Smooth muscle cell (in vitro differentiated cells): ENCODE data around the gene NTMT1. TPM values are rescaled to one million over a fixed set of nuclear protein-coding genes. Genes with fewer than 3 reads are reported as not detected.

Experiments
- DNase-seq: peaks from one replicate; lab custom pipeline; 2025; ENCODE audit not compliant: unreplicated experiment; lab: John Stamatoyannopoulos, UW
- H2AFZ ChIP-seq: fragments of 200-600 bp; sonication (generic); 2 replicates; pipeline ENCODE4 v1.6.0; 2016; ENCODE audit warnings: antibody characterized with exemption, low read depth, mild to moderate bottlenecking
- H3F3A ChIP-seq: fragments of 200-600 bp; sonication (generic); 2 replicates; pipeline ENCODE4 v1.6.0; 2017; ENCODE audit warnings: antibody characterized with exemption, low read depth
- H3K27ac ChIP-seq: fragments of 200-600 bp; sonication (generic); 2 replicates; pipeline ENCODE4 v1.5.1; 2016; ENCODE audit warnings: low read depth, mild to moderate bottlenecking
- H3K27me3 ChIP-seq: fragments of 200-600 bp; sonication (generic); 2 replicates; pipeline ENCODE4 v1.6.1; 2016; ENCODE audit warnings: low read depth, mild to moderate bottlenecking
- H3K36me3 ChIP-seq: fragments of 200-600 bp; sonication (generic); 2 replicates; pipeline ENCODE4 v1.5.1; 2016; ENCODE audit warnings: low read depth
- H3K4me1 ChIP-seq: fragments of 200-600 bp; sonication (generic); 2 replicates; pipeline ENCODE4 v1.5.1; 2016; ENCODE audit warnings: low read depth
- H3K4me2 ChIP-seq: fragments of 200-600 bp; sonication (generic); 2 replicates; pipeline ENCODE4 v1.6.0; 2016; ENCODE audit warnings: mild to moderate bottlenecking
- H3K4me3 ChIP-seq: fragments of 200-600 bp; sonication (generic); 2 replicates; pipeline ENCODE4 v1.5.1; 2016; ENCODE audit warnings: mild to moderate bottlenecking
- H3K79me2 ChIP-seq: fragments of 200-600 bp; sonication (generic); 2 replicates; pipeline ENCODE4 v1.6.0; 2016; ENCODE audit warnings: low read depth, mild to moderate bottlenecking
- H3K9ac ChIP-seq: fragments of 200-600 bp; sonication (generic); 2 replicates; pipeline ENCODE4 v1.6.0; 2016; ENCODE audit warnings: low read depth
- H3K9me3 ChIP-seq: fragments of 200-600 bp; sonication (generic); replicated peaks from 2 replicates; pipeline ENCODE4 v1.5.1; 2016; ENCODE audit warnings: low read depth
- H4K20me1 ChIP-seq: fragments of 200-600 bp; sonication (generic); 2 replicates; pipeline ENCODE4 v1.6.0; 2016; ENCODE audit warnings: low read depth
- CTCF ChIP-seq: fragments of 200-600 bp; sonication (generic); IDR thresholded peaks from 2 replicates; pipeline ENCODE4 v1.5.1; 2017; ENCODE audit warnings: borderline replicate concordance, mild to moderate bottlenecking, antibody characterized with exemption; ENCODE audit not compliant: insufficient read depth, poor library complexity, severe bottlenecking
- WGBS: methylation state at CpG from one replicate; pipeline ENCODE4 v1.1.7; 2016; ENCODE audit warnings: low lambda C conversion rate; 5-methylcytosine and 5-hydroxymethylcytosine counted together
- polyA plus RNA-seq: library from polyadenylated mRNA; unstranded; fragments of >200 nt; fragmentation: Nextera tagmentation; extraction: Ambion mirVana; gene quantifications from 2 replicates; pipeline ENCODE4 v1.2.1, GENCODE V29; 2016
- total RNA-seq: library from RNA; depleted of rRNA; stranded (reverse); fragments of >200 nt; gene quantifications from 2 replicates; pipeline ENCODE4 v1.2.3, GENCODE V29; 2014

NTMT1 gene
- total and polyA plus RNA-seq, 2 experiments from 2014 or later = 42.9 to 118 TPM

GRCh38 chr9:129604766-129605163 lies 21.2 kb upstream of the NTMT1 start:
- no peak overlapping the region for H3K4me2 ChIP-seq
- H3K27me3 ChIP-seq = no peaks in the 10 kb centered on the region
- H3K79me2 ChIP-seq = no peaks in the 10 kb centered on the region
- TF ChIP-seq CTCF = no peak
- peaks cover 8% of the 10 kb centered on the region for H3K4me1 ChIP-seq
- no peak overlapping the region for H3K9ac ChIP-seq
- H3K27ac ChIP-seq = no peak overlapping the region
- H3K9me3 ChIP-seq = no peaks in the 10 kb centered on the region
- H2AFZ ChIP-seq = no peak overlapping the region
- 89% methylated on average over 8 of the region's 8 CpGs for WGBS
- no peak overlapping the region for H3K4me3 ChIP-seq
- no peaks in the 10 kb centered on the region for H3K36me3 ChIP-seq
- peaks cover 21% of the 10 kb centered on the region for H3F3A ChIP-seq
- no peaks in the 10 kb centered on the region for H4K20me1 ChIP-seq
- DNase-seq = no peak

GRCh38 chr9:129606161-129607026 lies 19.6 kb upstream of the NTMT1 start:
- H4K20me1 ChIP-seq = no peaks in the 10 kb centered on the region
- H3K9me3 ChIP-seq = no peaks in the 10 kb centered on the region
- no peaks in the 10 kb centered on the region for H3K36me3 ChIP-seq
- H3K4me1 ChIP-seq = peaks cover 13% of the 10 kb centered on the region
- no peaks in the 10 kb centered on the region for H3K27me3 ChIP-seq
- no peak for TF ChIP-seq CTCF
- H3K9ac ChIP-seq = no peak overlapping the region
- 74% methylated on average over 15 of the region's 15 CpGs for WGBS
- no peaks in the 10 kb centered on the region for H3K79me2 ChIP-seq
- H3F3A ChIP-seq = peaks cover 21% of the 10 kb centered on the region
- no peak overlapping the region for H3K4me3 ChIP-seq
- H2AFZ ChIP-seq = no peak overlapping the region
- H3K27ac ChIP-seq = peak overlapping the region; percentile 31
- no peak for DNase-seq
- H3K4me2 ChIP-seq = no peak overlapping the region

GRCh38 chr9:129607027-129607387 lies 19.0 kb upstream of the NTMT1 start:
- Histone ChIP-seq H3K4me1 (peaks cover 13% of the 10 kb centered on the region), H3K27me3 (no peaks in the 10 kb centered on the region), H3K27ac (peak overlapping the region; percentile 31), H3K9ac (no peak overlapping the region), H3F3A (peaks cover 21% of the 10 kb centered on the region), H3K4me2 (no peak overlapping the region), H4K20me1 (no peaks in the 10 kb centered on the region), H3K36me3 (no peaks in the 10 kb centered on the region), H3K79me2 (no peaks in the 10 kb centered on the region), H3K4me3 (no peak overlapping the region), H3K9me3 (no peaks in the 10 kb centered on the region), H2AFZ (no peak overlapping the region)
- no peak for TF ChIP-seq CTCF
- no peak for DNase-seq
- 93% methylated on average over 6 of the region's 6 CpGs for WGBS
